ENCODE measurements around the gene PADI2.

DNA sequence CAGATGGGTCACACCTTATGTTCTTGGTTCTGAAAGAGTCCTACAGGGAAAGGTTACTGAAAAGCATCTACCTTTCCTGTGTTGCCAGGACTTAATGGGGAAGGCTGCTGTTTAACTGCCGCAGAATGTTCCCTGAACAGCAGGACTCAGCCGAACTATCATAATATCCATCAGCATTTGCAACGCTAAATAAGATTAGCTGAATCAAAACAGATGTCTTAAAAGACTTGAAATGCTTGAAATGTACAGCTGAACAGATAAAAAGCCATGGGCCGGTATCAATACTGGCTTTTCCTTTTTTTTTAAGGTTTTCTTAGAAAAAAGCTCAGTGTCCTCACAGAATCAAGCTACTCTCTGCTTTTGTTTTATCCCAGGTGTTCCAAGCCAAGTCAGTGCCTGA is 87.8 kb downstream of the PADI2 start:
- TF ChIP-seq, protein P1, sequence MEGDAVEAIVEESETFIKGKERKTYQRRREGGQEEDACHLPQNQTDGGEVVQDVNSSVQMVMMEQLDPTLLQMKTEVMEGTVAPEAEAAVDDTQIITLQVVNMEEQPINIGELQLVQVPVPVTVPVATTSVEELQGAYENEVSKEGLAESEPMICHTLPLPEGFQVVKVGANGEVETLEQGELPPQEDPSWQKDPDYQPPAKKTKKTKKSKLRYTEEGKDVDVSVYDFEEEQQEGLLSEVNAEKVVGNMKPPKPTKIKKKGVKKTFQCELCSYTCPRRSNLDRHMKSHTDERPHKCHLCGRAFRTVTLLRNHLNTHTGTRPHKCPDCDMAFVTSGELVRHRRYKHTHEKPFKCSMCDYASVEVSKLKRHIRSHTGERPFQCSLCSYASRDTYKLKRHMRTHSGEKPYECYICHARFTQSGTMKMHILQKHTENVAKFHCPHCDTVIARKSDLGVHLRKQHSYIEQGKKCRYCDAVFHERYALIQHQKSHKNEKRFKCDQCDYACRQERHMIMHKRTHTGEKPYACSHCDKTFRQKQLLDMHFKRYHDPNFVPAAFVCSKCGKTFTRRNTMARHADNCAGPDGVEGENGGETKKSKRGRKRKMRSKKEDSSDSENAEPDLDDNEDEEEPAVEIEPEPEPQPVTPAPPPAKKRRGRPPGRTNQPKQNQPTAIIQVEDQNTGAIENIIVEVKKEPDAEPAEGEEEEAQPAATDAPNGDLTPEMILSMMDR (conservative IDR thresholded peaks at IDR 0.05; ENCODE audit: low read depth, low read length) = no peak
- no peak for TF ChIP-seq EZH2 (IDR thresholded peaks at IDR 0.05; ENCODE audit: borderline replicate concordance, low read depth, low read length, poor library complexity, severe bottlenecking)
